ENCODE measurements around the gene OGFOD3.

Gene OGFOD3

GRCh38 chr17:82354804-82355308, 63.5 kb downstream of the OGFOD3 start:
- POLR2A ChIA-PET = no interaction called here

GRCh38 chr17:82353484-82353883, 64.9 kb downstream of the OGFOD3 start:
- DNase-seq (ENCODE audit: extremely low spot score) = no peak
- ChIA-PET CTCF (interaction anchor here (0.9 to 3.9 kb wide), 5 partner anchors 9 to 63 kb away, joined by 3 to 35 read pairs (median 3); partner anchors contain the start of gene UTS2R), POLR2A (no interaction called here)
- no peak for TF ChIP-seq CTCF (IDR thresholded peaks at IDR 0.05; ENCODE audit: control extremely low read depth, extremely low read depth, low read depth, missing control alignments)

More at GRCh38 chr17:82354804-82355308, 63.5 kb downstream of the OGFOD3 start:
- no peak for TF ChIP-seq CTCF (IDR thresholded peaks at IDR 0.05; ENCODE audit: control extremely low read depth, extremely low read depth, low read depth, missing control alignments)
- no peak for DNase-seq (ENCODE audit: extremely low spot score)
- CTCF ChIA-PET = no interaction called here

GRCh38 chr17:82351713-82352488, 66.5 kb downstream of the OGFOD3 start:
- ChIA-PET CTCF (interaction anchor here (0.8 to 3.9 kb wide), 29 partner anchors 10 to 305 kb away, joined by 3 to 35 read pairs (median 4); partner anchors contain the start of genes HEXD, OGFOD3, SECTM1 and UTS2R), POLR2A (no interaction called here)
- TF ChIP-seq CTCF (IDR thresholded peaks at IDR 0.05; ENCODE audit: control extremely low read depth, extremely low read depth, low read depth, missing control alignments) = peak; percentile 85
- peak; percentile 88 for DNase-seq (ENCODE audit: extremely low spot score)

GRCh38 chr17:82351254-82351712, 67.1 kb downstream of the OGFOD3 start:
- ChIA-PET POLR2A (no interaction called here), CTCF (interaction anchor here (0.7 to 3.9 kb wide), 21 partner anchors 9 to 321 kb away, joined by 3 to 35 read pairs (median 4); partner anchors contain the start of genes HEXD, OGFOD3, SECTM1 and UTS2R)
- TF ChIP-seq CTCF (IDR thresholded peaks at IDR 0.05; ENCODE audit: control extremely low read depth, extremely low read depth, low read depth, missing control alignments) = no peak
- DNase-seq (ENCODE audit: extremely low spot score) = no peak

- ChIA-PET POLR2A (no interaction called here), CTCF (interaction anchor here (0.6 to 3.9 kb wide), 26 partner anchors 8 to 320 kb away, joined by 3 to 35 read pairs (median 4); partner anchors contain the start of genes HEXD, OGFOD3, SECTM1 and TEX19)
- no peak for DNase-seq (ENCODE audit: extremely low spot score)
- TF ChIP-seq CTCF (IDR thresholded peaks at IDR 0.05; ENCODE audit: control extremely low read depth, extremely low read depth, low read depth, missing control alignments) = peak; percentile 47
These were observed 68.0 kb downstream of the OGFOD3 start for GRCh38 chr17:82350182-82351030.

- ChIA-PET POLR2A (no interaction called here), CTCF (interaction anchor here (0.6 to 3.3 kb wide), 12 partner anchors 9 to 290 kb away, joined by 3 to 19 read pairs (median 10); partner anchors contain the start of genes HEXD, OGFOD3, SECTM1 and TEX19)
- no peak for DNase-seq (ENCODE audit: extremely low spot score)
- TF ChIP-seq CTCF (IDR thresholded peaks at IDR 0.05; ENCODE audit: control extremely low read depth, extremely low read depth, low read depth, missing control alignments) = no peak
These were observed 69.1 kb downstream of the OGFOD3 start for GRCh38 chr17:82349287-82349701.
